CD4-positive, alpha-beta T cell (primary cell): Measurements from ENCODE around the gene MAMDC4. TPM values are rescaled to one million over a fixed set of nuclear protein-coding genes. Genes with fewer than 3 reads are reported as not detected.

Source experiments
- ATAC-seq: fragments of 200-7000 bp; cut with Tn5 transposase; one replicate; pipeline ENCODE4 v1.10.0; 2022; ENCODE audit warnings: mild to moderate bottlenecking; ENCODE audit not compliant: poor library complexity
- CTCF ChIA-PET: fragments of 350-600 bp; sonication (Branson Sonifier 250); formaldehyde crosslinking; loops from one replicate; lab custom pipeline; 2021; ENCODE audit warnings: antibody characterized with exemption, inconsistent platforms; lab: Charles Lee
- POLR2A ChIA-PET: fragments of 350-600 bp; sonication (Branson Sonifier 250); formaldehyde crosslinking; loops from one replicate; lab custom pipeline; 2021; ENCODE audit warnings: antibody characterized with exemption, inconsistent platforms; lab: Charles Lee
- DNase-seq, 14 experiments: peaks; one replicate each; pipeline ENCODE4 v3.0.0-alpha.2; 2013 to 2020; ENCODE audit warnings: mixed read lengths in 2 of 14
- H3K27ac ChIP-seq, 2 donors: one replicate each; pipeline versions ENCODE4 v1.5.1 to v1.7.0; 2013; ENCODE audit warnings: low read length in 2 of 2, low read depth in 1 of 2, mild to moderate bottlenecking in 1 of 2
- H3K27me3 ChIP-seq, 2 experiments: 1 replicate in 1 of 2; 2 replicates in 1 of 2; pipeline versions ENCODE4 v1.6.1 to v1.7.0; 2013; ENCODE audit warnings: low read length in 2 of 2, control low read depth in 1 of 2, mild to moderate bottlenecking in 1 of 2, moderate library complexity in 1 of 2; ENCODE audit not compliant: insufficient read depth in 2 of 2, control insufficient read depth in 1 of 2
- H3K36me3 ChIP-seq: one replicate; pipeline ENCODE4 v1.6.1; 2013; ENCODE audit warnings: low read length, control low read depth; ENCODE audit not compliant: insufficient read depth
- H3K4me1 ChIP-seq: one replicate; pipeline ENCODE4 v1.6.1; 2013; ENCODE audit warnings: low read length, control low read depth; ENCODE audit not compliant: insufficient read depth
- H3K4me3 ChIP-seq: one replicate; pipeline ENCODE4 v1.5.1; 2013; ENCODE audit warnings: mild to moderate bottlenecking, low read length, moderate library complexity
- H3K9me3 ChIP-seq, 2 experiments: 1 replicate in 1 of 2; 2 replicates in 1 of 2; pipeline versions ENCODE4 v1.6.1 to v1.7.0; 2013; ENCODE audit warnings: low read length in 2 of 2, mild to moderate bottlenecking in 2 of 2, control low read depth in 1 of 2, moderate library complexity in 1 of 2; ENCODE audit not compliant: control insufficient read depth in 1 of 2, insufficient read depth in 1 of 2
- H3K27ac Mint-ChIP-seq: one replicate; pipeline ENCODE4 v1.8.0; 2020; ENCODE audit warnings: mixed read lengths
- H3K27me3 Mint-ChIP-seq: one replicate; pipeline ENCODE4 v1.8.0; 2021; ENCODE audit warnings: mixed read lengths
- H3K36me3 Mint-ChIP-seq: one replicate; pipeline ENCODE4 v1.8.0; 2021; ENCODE audit warnings: low read depth, mixed read lengths
- H3K4me1 Mint-ChIP-seq: one replicate; pipeline ENCODE4 v1.8.0; 2021; ENCODE audit warnings: low read depth, mixed read lengths
- H3K4me3 Mint-ChIP-seq: one replicate; pipeline ENCODE4 v1.8.0; 2020; ENCODE audit warnings: mild to moderate bottlenecking, mixed read lengths
- H3K9me3 Mint-ChIP-seq: one replicate; pipeline ENCODE4 v1.8.0; 2020; ENCODE audit warnings: mixed read lengths
- CTCF ChIP-seq: fragments of 200-600 bp; IDR thresholded peaks from one replicate; pipeline ENCODE4 v1.8.0; 2022; ENCODE audit warnings: antibody characterized with exemption, mild to moderate bottlenecking
- intact Hi-C, 2 experiments: fragments of 100-400 bp; cut with DNase I in 1 of 2; cut with micrococcal nuclease in 1 of 2; formaldehyde crosslinking; loops; one replicate each; pipeline versions ENCODE4 v1.15.1 to v1.9.0; 2023 to 2025; cut with DNase I, micrococcal nuclease
- total RNA-seq, 174 experiments: library from RNA in 2 of 174; stranded (reverse) in 2 of 174; gene quantifications; one replicate each; pipeline ENCODE4 v1.2.3 and lab custom pipeline; 2021 to 2026

Gene MAMDC4
- total RNA-seq, 2 experiments from 2014 or later, result 2.2 to 3.4 TPM

- no peak overlapping the region for H3K27ac Mint-ChIP-seq
- no peaks in the 10 kb centered on the region for H3K36me3 Mint-ChIP-seq
- ChIA-PET POLR2A (no interaction called here), CTCF (no interaction called here)
- H3K4me1 Mint-ChIP-seq, result no peaks in the 10 kb centered on the region
- DNase-seq, result peak in 2 of 14 experiments; percentile 0 to 16
- peaks cover 3% of the 10 kb centered on the region for H3K4me1 ChIP-seq
- no peak overlapping the region for H3K27ac ChIP-seq
- no peaks in the 10 kb centered on the region for H3K27me3 ChIP-seq
- no peaks in the 10 kb centered on the region for H3K9me3 Mint-ChIP-seq
- no peak for TF ChIP-seq CTCF
- H3K9me3 ChIP-seq, result no peaks in the 10 kb centered on the region
- intact Hi-C loops, result no loop called here
- H3K4me3 Mint-ChIP-seq, result no peak overlapping the region
- H3K4me3 ChIP-seq, result no peak overlapping the region
- no peak for ATAC-seq
- peaks cover 4% of the 10 kb centered on the region for H3K36me3 ChIP-seq
- H3K27me3 Mint-ChIP-seq, result no peaks in the 10 kb centered on the region
Measured at GRCh38 chr9:136856079-136856476, 3.9 kb downstream of the MAMDC4 start.

GRCh38 chr9:136856541-136857141 lies 4.5 kb downstream of the MAMDC4 start:
- no peaks in the 10 kb centered on the region for H3K27me3 Mint-ChIP-seq
- CTCF ChIA-PET, result no interaction called here
- peaks cover 6% of the 10 kb centered on the region for H3K36me3 ChIP-seq

DNA sequence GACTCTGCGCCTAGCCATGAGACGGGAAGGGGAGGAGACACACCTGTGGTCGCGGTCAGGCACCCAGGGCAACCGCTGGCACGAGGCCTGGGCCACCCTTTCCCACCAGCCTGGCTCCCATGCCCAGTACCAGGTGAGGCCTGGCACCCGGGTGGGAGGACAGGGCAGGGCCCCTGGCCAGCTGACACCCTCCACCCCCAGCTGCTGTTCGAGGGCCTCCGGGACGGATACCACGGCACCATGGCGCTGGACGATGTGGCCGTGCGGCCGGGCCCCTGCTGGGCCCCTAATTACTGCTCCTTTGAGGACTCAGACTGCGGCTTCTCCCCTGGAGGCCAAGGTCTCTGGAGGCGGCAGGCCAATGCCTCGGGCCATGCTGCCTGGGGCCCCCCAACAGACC lies 5.0 kb downstream of the MAMDC4 start:
- DNase-seq, result peak in 1 of 14 experiments; percentile 20
- Mint-ChIP-seq H3K4me3 (no peak overlapping the region), H3K4me1 (no peaks in the 10 kb centered on the region), H3K36me3 (peaks cover under 1% of the 10 kb centered on the region), H3K9me3 (no peaks in the 10 kb centered on the region), H3K27ac (no peak overlapping the region), H3K27me3 (no peaks in the 10 kb centered on the region)
- Histone ChIP-seq H3K4me3 (no peak overlapping the region), H3K9me3 (no peaks in the 10 kb centered on the region), H3K4me1 (no peaks in the 10 kb centered on the region), H3K27me3 (no peaks in the 10 kb centered on the region), H3K27ac (no peak overlapping the region), H3K36me3 (peaks cover 11% of the 10 kb centered on the region)
- ChIA-PET CTCF (no interaction called here), POLR2A (no interaction called here)
- intact Hi-C loops, result no loop called here
- no peak for ATAC-seq
- no peak for TF ChIP-seq CTCF

More at GRCh38 chr9:136856541-136857141, 4.5 kb downstream of the MAMDC4 start:
- Mint-ChIP-seq H3K4me1 (no peaks in the 10 kb centered on the region), H3K36me3 (no peaks in the 10 kb centered on the region), H3K27ac (no peak overlapping the region), H3K9me3 (no peaks in the 10 kb centered on the region), H3K4me3 (no peak overlapping the region)
- H3K4me1 ChIP-seq, result no peaks in the 10 kb centered on the region
- no peak for TF ChIP-seq CTCF
- ATAC-seq (no peak), DNase-seq (peak in 1 of 14 experiments; percentile 29)
- H3K9me3 ChIP-seq, result no peaks in the 10 kb centered on the region
- POLR2A ChIA-PET, result no interaction called here
- intact Hi-C loops, result no loop called here
- no peak overlapping the region for H3K27ac ChIP-seq
- no peaks in the 10 kb centered on the region for H3K27me3 ChIP-seq
- no peak overlapping the region for H3K4me3 ChIP-seq
